GM20431 (cell line): ENCODE data around the gene SBNO2.

Source experiments
- in situ Hi-C: fragments of 300-500 bp; cut with MseI, MboI; formaldehyde crosslinking; loops from one replicate; pipeline ENCODE4 v1.15.0; 2020; ENCODE audit warnings: low sequenced_read_pairs; ENCODE audit not compliant: unreplicated experiment

SBNO2 gene

DNA sequence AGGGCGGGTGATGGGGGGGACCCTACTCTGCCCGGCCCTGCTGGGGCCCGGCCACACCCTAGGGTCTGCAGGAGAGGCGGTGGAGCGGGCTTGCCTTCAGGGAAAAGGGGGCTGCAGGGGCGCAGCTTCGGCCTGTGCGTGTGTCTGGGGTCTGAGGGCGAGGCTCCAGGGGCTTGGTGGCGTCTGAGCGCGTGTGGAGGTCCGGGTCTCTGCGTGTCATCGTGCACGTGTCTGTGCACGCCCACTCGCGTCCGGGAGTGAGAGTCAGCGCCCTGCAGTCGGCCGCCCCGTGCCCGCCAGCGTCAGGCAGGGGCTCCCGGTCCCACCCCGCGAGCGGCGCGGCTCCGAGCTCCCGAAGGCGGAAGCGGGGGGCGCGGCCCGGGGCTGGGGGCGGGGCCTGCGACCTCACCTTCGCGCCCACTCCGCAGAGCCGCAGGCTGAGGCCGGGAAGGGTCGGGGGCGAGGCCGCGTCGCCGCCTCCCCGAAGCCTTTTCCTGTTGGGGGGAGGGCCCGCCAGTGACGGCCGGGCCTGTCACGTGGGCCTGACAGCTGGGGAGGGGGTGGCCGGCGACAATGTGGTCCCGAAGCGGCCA is 107.2 kb downstream of the SBNO2 start, which contains the start of gene ARHGAP45:
TSS of gene ARHGAP45 (plus strand) at position 420 of the 593 bp plus-strand sequence. CDS start 239 bp downstream, outside the sequence.
- in situ Hi-C loops = no loop called here

DNA sequence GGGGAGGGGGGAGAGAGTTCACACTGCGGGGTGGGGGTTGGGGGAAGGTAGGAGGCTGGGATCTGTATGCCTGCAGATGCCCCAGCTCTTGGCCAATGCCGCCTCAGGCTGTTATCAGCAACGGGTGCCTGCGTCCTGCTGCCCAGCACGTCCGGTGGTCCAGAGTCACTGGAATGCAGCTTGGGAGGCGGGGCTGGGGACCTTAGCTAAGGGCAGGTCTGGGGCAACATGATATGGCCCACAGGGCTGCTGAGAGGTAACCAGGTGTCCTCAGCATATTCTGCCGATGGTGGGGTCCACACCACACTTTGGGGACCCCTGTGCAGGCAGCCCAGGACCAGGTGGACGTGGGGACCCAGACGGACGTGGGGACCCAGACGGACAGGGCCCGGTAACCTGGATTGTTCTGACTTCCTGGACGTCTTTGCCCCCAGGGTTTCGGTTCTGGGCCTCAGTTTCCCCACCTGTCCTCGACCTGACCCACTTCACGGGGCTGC is 107.8 kb downstream of the SBNO2 start:
- in situ Hi-C loops = no loop called here

DNA sequence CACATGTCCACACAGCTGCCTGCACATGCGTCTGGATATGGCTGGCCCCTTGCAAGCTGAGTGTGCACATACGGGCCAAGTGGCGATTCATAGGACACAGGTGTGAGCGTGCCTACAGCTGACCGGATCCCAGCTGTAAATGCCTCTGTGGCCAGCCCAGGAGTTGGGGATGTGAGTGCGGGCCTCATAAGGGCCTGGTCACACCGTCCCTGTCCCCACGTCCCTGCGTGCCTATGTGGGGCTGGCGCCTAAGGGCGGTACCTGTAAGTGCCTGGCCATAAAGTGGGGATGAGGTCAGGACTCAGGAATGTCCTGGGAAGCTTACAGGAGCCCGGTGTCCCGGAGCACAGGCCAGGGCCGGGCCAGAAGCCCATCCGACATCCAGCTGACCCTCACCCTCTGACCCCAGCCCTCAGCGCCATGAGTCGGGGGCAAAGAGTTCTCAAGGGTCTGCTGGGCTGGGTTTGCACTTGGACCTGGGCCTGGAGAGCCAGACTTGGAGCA is 108.4 kb downstream of the SBNO2 start:
- in situ Hi-C loops = no loop called here

DNA sequence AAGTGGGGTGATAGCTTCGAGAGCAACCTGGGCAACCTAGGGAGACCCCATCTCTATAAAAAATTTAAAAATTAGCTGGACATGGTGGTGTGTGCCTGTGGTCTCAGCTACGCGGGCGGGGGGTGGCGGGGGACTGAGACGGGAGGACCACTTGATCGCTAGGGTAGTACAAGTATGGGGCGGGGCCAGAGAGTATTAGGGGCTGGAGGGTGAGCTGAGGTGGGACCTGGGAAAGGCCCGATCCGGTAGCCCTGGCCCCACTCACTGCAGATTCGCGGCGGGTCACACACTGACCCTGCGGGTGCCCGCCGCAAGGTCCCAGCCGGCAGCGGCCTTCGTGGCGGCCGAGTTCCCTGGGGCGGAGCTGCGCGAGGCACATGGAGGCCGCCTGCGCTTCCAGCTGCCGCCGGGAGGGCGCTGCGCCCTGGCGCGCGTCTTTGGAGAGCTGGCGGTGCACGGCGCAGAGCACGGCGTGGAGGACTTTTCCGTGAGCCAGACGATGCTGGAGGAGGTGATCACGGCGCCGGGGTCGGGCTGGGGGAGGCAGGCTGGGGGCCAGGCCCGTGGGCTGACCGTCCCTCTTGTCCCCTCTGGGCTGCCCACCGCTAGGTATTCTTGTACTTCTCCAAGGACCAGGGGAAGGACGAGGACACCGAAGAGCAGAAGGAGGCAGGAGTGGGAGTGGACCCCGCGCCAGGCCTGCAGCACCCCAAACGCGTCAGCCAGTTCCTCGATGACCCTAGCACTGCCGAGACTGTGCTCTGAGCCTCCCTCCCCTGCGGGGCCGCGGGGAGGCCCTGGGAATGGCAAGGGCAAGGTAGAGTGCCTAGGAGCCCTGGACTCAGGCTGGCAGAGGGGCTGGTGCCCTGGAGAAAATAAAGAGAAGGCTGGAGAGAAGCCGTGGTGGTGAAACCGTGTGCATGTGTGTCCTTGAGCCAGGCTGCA is 109.1 kb downstream of the SBNO2 start:
- in situ Hi-C loops = no loop called here

DNA sequence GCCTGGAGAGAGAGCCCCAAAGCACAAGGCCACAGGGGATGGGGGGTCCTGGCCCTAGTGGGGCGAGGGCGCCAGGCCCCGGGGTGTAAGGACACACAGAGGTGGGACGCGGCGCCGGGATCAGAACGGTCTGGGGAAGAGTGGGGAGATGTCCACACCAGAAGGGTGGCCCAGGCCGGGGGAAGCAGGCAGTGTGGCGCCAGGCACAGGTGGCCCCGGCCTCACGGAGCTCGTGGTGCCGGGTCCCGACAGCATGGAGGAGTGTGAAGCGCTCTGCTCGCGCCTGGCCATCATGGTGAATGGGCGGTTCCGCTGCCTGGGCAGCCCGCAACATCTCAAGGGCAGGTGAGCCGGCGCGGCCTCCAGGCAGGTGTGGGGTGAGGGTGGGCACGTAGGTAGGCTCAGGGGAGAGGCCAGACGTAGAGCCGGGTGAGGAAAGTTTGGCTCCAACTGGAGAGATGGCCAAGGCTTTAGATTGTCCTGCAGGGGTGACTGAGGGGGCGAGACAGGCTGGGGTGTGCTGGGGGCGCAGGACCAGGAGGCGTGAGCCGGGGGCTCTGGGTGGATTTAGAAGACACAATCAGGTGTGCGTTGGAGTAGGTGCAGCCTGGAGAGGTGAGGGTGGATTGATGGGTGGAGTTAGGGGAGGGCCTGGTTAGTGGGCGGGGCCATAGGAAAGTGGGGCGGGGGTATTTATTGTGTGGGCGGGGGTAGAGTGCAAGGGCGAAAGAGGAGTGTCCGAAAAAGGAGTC is 110.0 kb downstream of the SBNO2 start:
- in situ Hi-C loops = no loop called here

DNA sequence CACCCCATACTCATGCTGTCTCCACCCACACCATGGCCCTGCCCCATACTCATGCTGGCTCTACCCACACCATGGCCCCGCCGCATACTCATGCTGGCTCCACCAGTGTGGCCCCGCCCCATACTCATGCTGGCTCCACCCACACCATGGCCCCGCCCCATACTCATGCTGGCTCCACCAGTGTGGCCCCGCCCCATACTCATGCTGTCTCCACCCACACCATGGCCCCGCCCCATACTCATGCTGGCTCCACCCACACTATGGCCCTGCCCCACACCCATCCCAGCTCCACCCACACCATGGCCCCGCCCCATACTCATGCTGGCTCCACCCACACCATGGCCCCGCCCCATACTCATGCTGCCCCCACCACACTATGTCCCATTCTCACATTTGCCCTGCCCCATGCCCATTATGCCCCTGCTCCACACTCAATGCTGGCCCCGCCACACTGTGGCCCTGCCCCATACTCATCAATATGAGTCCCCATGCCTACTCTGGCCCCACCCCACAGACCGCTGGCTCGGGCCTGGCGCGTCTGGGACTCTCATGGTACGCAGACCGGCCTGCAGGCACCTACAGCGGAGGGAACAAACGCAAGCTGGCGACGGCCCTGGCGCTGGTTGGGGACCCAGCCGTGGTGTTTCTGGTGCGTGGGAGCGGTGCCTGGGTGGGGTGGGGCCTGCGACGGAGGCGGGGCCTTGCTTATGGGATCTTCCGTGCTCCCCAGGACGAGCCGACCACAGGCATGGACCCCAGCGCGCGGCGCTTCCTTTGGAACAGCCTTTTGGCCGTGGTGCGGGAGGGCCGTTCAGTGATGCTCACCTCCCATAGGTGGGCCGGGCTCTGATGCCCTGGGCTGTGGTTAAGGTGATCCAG is 110.8 kb downstream of the SBNO2 start:
- in situ Hi-C loops = no loop called here

DNA sequence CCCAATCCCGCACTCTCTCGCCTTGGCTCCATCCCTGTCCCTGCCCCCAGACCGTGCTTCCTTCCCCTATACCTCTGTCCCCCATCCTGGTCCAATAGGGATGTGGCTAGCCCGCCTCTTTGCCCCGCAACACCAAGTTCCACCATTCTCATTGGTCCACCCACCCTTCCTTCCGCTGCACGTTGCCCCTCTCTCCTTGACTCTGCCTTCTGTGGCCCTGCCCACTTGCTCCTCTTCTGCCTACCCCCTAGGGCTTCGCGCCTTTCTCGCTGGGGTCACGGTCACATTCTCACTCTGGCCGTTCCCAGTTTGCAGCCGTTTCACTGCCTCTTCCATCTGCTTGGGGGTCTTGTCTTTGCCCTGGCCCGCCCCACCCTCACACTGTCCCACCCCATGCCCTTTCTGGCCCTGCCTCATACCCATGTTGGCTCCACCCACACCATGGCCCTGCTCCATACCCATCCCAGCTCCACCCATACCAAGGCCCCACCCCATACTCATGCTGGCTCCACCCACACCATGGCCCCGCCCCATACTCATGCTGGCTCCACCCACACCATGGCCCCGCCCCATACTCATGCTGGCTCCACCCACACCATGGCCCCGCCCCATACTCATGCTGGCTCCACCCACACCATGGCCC is 111.6 kb downstream of the SBNO2 start:
- in situ Hi-C loops = no loop called here

DNA sequence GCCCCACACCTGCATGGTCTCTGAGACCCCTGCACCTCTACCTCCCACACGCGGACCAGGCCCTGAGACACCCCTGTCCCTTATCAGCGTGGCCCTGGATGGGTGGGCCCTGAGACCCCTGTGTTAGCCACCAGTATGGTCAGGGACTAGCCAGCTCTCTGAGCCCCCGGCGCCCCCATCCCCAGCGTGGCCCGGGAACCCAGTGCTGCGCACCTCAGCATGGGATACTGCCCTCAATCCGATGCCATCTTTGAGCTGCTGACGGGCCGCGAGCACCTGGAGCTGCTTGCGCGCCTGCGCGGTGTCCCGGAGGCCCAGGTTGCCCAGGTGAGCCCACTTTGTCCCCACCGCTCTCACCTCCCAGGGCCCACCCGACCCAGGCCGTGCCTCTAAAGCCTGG is 112.1 kb downstream of the SBNO2 start:
- in situ Hi-C loops = no loop called here

DNA sequence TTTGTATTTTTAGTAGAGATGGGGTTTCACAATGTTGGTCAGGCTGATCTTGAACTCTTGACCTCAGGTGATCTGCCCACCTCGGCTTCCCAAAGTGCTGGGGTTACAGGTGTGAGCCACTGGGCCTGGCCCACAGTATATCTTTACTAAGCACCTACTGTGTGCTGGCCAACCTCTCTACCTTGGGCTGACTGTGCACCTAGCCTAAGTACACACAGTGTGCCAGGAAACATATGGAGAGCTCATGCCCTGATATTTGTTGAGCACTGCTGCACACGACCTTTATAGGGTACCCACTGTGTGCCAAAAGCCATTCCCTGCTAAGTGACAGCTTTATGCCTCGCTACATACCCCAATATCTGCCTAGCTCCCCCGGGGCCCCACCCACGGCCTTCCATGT is 113.4 kb downstream of the SBNO2 start:
- in situ Hi-C loops = no loop called here

DNA sequence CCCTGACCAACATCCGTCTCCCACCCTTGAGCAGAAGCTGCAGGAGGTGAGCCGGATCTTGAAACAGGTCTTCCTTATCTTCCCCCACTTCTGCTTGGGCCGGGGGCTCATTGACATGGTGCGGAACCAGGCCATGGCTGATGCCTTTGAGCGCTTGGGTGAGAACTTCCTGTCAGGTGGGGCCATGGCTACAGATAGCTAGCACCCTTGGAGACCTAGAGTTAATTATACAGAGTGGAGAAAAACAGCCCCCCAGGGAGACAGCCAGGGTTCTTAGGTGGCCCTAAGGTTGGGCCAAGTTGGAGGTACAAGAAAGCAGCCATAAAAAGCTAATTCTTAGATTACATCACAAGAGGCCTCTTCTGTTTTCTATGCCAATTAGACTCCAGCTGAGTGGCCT is 116.0 kb downstream of the SBNO2 start:
- in situ Hi-C loops = no loop called here
